Adrenal gland (tissue), 12 donors: Measurements from ENCODE around the gene VHLL. TPM values are rescaled to one million over a fixed set of nuclear protein-coding genes. Genes with fewer than 3 reads are reported as not detected.

ENCODE experiments used
- DNase-seq, 7 donors: peaks; one replicate each; pipeline ENCODE4 v3.0.0-alpha.2; 2019 to 2020
- H3K27ac ChIP-seq, 5 donors: fragments of 200-600 bp; sonication (generic) in 4 of 5; 1 replicate in 3 of 5; 2 replicates in 2 of 5; pipeline versions ENCODE4 v1.5.1 to v1.8.0; 2016 to 2020; ENCODE audit warnings: mild to moderate bottlenecking in 1 of 5
- H3K27me3 ChIP-seq: fragments of 200-600 bp; 2 replicates; pipeline ENCODE4 v1.8.0; 2021
- H3K36me3 ChIP-seq, 2 donors: fragments of 200-600 bp; replicated peaks in 1 of 2; 1 replicate in 1 of 2; 2 replicates in 1 of 2; pipeline versions ENCODE4 v1.5.1 to v1.8.0; 2018 to 2022
- H3K4me1 ChIP-seq, 2 donors: fragments of 200-600 bp; replicated peaks in 1 of 2; 1 replicate in 1 of 2; 2 replicates in 1 of 2; pipeline versions ENCODE4 v1.5.1 to v1.8.0; 2018 to 2021
- H3K4me3 ChIP-seq, 4 donors: fragments of 200-600 bp; sonication (generic) in 3 of 4; one replicate each; pipeline ENCODE4 v1.5.1; 2016 to 2018
- H3K9me3 ChIP-seq, 3 donors: fragments of 200-600 bp; sonication (generic) in 1 of 3; replicated peaks in 1 of 3; 1 replicate in 2 of 3; 2 replicates in 1 of 3; pipeline versions ENCODE4 v1.5.1 to v1.8.0; 2016 to 2021
- CTCF ChIP-seq, 6 experiments: fragments of 450-650 bp in 4 of 6; fragments of 200-600 bp in 2 of 6; sonication (generic) in 1 of 6; IDR thresholded peaks; 1 replicate in 5 of 6; 2 replicates in 1 of 6; pipeline versions ENCODE4 v1.5.1 to v1.8.0; 2016 to 2021; ENCODE audit warnings: antibody characterized with exemption in 6 of 6, mild to moderate bottlenecking in 2 of 6, moderate library complexity in 1 of 6
- POLR2A ChIP-seq, 2 donors: fragments of 450-650 bp; IDR thresholded peaks; one replicate each; pipeline ENCODE4 v1.6.1; 2017; ENCODE audit warnings: antibody characterized with exemption in 2 of 2, mild to moderate bottlenecking in 2 of 2, moderate library complexity in 1 of 2
- WGBS, 4 donors: extraction: QIAGEN DNeasy Blood & Tissue Kit in 2 of 4; methylation state at CpG; one replicate each; pipeline versions ENCODE4 v1.1.5 to v1.1.7; 2013 to 2017; 5-methylcytosine and 5-hydroxymethylcytosine counted together
- intact Hi-C, 2 donors: fragments of 100-400 bp; cut with DNase I; formaldehyde crosslinking; loops; one replicate each; pipeline versions ENCODE4 v1.14.1 to v1.15.0; 2022 to 2023
- polyA plus RNA-seq, 3 donors: library from polyadenylated mRNA; stranded (reverse); fragments of 200-250 nt in 2 of 3; fragments of 350-450 nt in 1 of 3; fragmentation: Illumina TruSeq in 1 of 3; extraction: RNeasy Lipid Tissue Mini Kit (QIAGEN cat#74804) in 1 of 3; gene quantifications; one replicate each; pipeline ENCODE4 v1.2.3, GENCODE V29; 2013 to 2014
- total RNA-seq, 9 donors: library from RNA; depleted of rRNA in 4 of 9; stranded (reverse); fragments of >200 nt in 4 of 9; fragments of 120-200 nt in 1 of 9; fragmentation: NEBNext Ultra II Directional in 1 of 9; extraction: Animal tissue kit (Norgen Biotek cat#: 25700) in 1 of 9; gene quantifications; one replicate each; pipeline versions ENCODE4 v1.1.0 to v1.2.4, GENCODE V29; 2013 to 2023
- donor health status: healthy with polysubstance abuse.
- donor health status: Bipolar disorder and iron deficiency.
- donor health status: DM: yes; HTN: yes; CAD: no.
- donor health status: DM: no; HTN: no; CAD: no.
- donor health status: DM: no; HTN: no; CAD: no.
- donor health status: DM: yes; HTN: yes; CAD: no.

Gene VHLL
- total and polyA plus RNA-seq, 12 donors = 0.39 to 0.72 (median 0.44) TPM; not detected in 9

GRCh38 chr1:156282479-156283222 is 16.5 kb downstream of the VHLL start, which contains the start of gene SMG5:
TSS of gene SMG5 (minus strand) at chr1:156282825. CDS start at chr1:156282680, 145 bp downstream.
- H3K27ac ChIP-seq = peak within 1 kb of the TSS in 4 of 5 donors; percentile 68 to 90 (median 84)
- peaks cover 0 to 12% of the 10 kb centered on the region in 2 donors for H3K36me3 ChIP-seq
- H3K4me3 ChIP-seq = peak within 1 kb of the TSS in 3 of 4 donors; percentile 71 to 79 (median 78)
- 0 to 2% (median 1%) methylated on average over 10 to 50 of the region's 50 CpGs for WGBS, 4 donors
- H3K27me3 ChIP-seq = no peaks in the 10 kb centered on the region
- DNase-seq = peak; percentile 97 to 99 (median 98)
- no peak for TF ChIP-seq CTCF (IDR thresholded peaks at IDR 0.05)
- peak; percentile 88 to 90 for TF ChIP-seq POLR2A (IDR thresholded peaks at IDR 0.05)
- intact Hi-C loops = no loop called here
- no peaks in the 10 kb centered on the region for H3K9me3 ChIP-seq
- H3K4me1 ChIP-seq = peaks cover 16 to 26% of the 10 kb centered on the region in 2 donors

DNA sequence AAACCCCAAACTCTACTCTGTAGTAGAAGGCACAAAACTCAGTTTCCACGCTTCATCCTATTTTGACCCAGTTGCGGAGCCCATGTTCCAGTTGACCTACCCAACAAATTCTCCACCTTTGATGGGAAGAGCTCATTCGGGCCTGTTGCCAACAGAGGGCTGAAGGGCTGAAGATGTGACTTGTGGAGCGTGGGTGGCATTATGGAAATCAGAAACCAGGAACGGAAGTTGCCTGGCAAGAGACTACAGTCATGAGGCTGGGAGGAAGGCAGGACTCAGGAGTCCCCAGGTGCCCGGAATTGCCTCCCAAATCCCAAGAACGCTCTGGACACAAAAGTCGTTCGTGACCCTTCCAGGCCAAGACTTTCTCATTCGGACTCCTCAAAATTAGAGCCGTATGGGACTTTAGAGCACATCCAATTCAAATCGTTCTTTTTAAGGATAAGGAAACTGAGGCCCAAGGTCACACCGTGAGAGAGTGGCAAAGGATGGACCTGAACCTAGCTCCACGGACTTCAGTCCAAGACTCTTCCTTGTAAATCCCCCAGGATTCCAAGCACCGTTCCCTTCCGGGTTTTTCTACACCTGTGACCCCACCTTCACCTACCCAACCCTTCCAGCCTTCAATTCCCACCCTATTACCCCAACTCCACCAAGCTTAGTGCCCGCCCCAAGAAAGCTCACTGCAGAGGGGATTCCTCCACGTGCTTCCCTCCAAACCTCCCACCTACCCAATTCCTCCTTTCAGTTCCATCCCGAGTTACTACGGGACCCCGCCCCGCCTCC is 17.2 kb downstream of the VHLL start:
- Histone ChIP-seq H3K36me3 (peaks cover 0 to 20% of the 10 kb centered on the region in 2 donors), H3K9me3 (no peaks in the 10 kb centered on the region)
- 7 to 10% (median 8%) methylated on average over 22 of the region's 22 CpGs for WGBS, 4 donors

DNA sequence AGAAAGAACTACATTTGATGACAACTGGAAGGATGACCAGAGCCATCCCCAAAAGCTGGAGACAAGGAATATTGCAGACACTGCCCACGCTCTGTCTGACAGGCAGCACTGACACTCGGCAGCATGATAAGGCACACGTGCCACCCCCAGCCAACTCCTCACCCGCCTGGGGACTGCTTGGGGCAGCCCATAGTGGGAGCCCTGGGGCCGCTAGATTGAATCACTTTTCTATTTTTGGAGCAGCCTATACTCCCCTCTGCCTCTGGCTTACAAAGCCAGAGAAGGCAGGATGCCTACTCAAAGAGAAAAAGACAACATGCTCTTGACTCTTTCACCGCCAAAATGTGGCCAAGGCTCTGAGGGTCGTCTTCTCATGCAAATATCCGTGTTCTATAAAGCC is 17.8 kb downstream of the VHLL start:
- Histone ChIP-seq H3K9me3 (no peaks in the 10 kb centered on the region), H3K27ac (peak overlapping the region in 3 of 5 donors; percentile 82 to 90 (median 86)), H3K4me3 (peak overlapping the region in 1 of 4 donors; percentile 78), H3K36me3 (peaks cover 0 to 26% of the 10 kb centered on the region in 2 donors), H3K4me1 (peaks cover 16 to 26% of the 10 kb centered on the region in 2 donors), H3K27me3 (no peaks in the 10 kb centered on the region)
- 16 to 23% (median 20%) methylated on average over 8 of the region's 8 CpGs for WGBS, 4 donors
- intact Hi-C loops = no loop called here
- DNase-seq = peak in 4 of 7 donors; percentile 55 to 67 (median 61)
- TF ChIP-seq POLR2A (IDR thresholded peaks at IDR 0.05) (no peak), CTCF (IDR thresholded peaks at IDR 0.05) (no peak)

More for the DNA sequence above, 17.2 kb downstream of the VHLL start:
- H3K4me3 ChIP-seq = peak overlapping the region in 3 of 4 donors; percentile 71 to 79 (median 78)
- peaks cover 16 to 26% of the 10 kb centered on the region in 2 donors for H3K4me1 ChIP-seq
- peak in 3 of 7 donors; percentile 35 to 59 (median 41) for DNase-seq
- H3K27me3 ChIP-seq = no peaks in the 10 kb centered on the region
- peak overlapping the region in 4 of 5 donors; percentile 68 to 90 (median 84) for H3K27ac ChIP-seq
- intact Hi-C loops = no loop called here
- no peak for TF ChIP-seq POLR2A (IDR thresholded peaks at IDR 0.05)
- no peak for TF ChIP-seq CTCF (IDR thresholded peaks at IDR 0.05)

DNA sequence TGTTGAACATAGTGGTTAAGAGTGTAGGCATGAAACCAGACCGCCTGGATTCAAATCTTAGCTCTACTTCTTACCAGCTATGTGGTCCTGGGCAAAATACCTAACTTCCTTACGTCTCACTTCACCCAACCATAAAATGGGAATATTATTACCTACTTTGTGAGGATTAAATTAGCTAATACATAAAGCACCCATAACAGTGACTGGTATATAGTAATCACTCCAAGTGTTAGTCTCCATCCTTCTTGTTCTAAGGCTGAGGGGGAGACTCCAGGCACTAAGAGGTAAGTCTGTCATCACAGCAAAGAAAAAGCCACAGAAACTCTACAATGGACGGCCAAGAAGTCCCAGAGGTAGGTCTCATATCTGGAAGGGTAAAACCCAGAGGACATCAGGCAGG is 19.3 kb downstream of the VHLL start:
- H3K27ac ChIP-seq = no peak overlapping the region
- peaks cover 0 to 40% of the 10 kb centered on the region in 2 donors for H3K36me3 ChIP-seq
- intact Hi-C loops = no loop called here
- WGBS, 4 donors = 90 to 94% (median 93%) methylated on average over 3 of the region's 3 CpGs
- TF ChIP-seq POLR2A (IDR thresholded peaks at IDR 0.05) (no peak), CTCF (IDR thresholded peaks at IDR 0.05) (no peak)
- H3K27me3 ChIP-seq = no peaks in the 10 kb centered on the region
- no peaks in the 10 kb centered on the region for H3K9me3 ChIP-seq
- H3K4me1 ChIP-seq = peaks cover 16 to 26% of the 10 kb centered on the region in 2 donors
- DNase-seq = no peak
- no peak overlapping the region for H3K4me3 ChIP-seq
